Peyer's patch (tissue), 4 donors: ENCODE results near the gene MAST4. TPM values are rescaled to one million over a fixed set of nuclear protein-coding genes. Genes with fewer than 3 reads are reported as not detected.

Experiments
- DNase-seq, 3 donors: peaks; one replicate each; pipeline ENCODE4 v3.0.0-alpha.2; 2017 to 2019
- H3K27ac ChIP-seq, 4 donors: fragments of 200-600 bp; sonication (generic); one replicate each; pipeline ENCODE4 v1.5.1; 2016 to 2019
- H3K27me3 ChIP-seq, 2 donors: fragments of 200-600 bp; sonication (generic); one replicate each; pipeline ENCODE4 v1.5.1; 2019
- H3K36me3 ChIP-seq, 3 donors: fragments of 200-600 bp; sonication (generic); one replicate each; pipeline ENCODE4 v1.5.1; 2016 to 2019
- H3K4me1 ChIP-seq, 4 donors: fragments of 200-600 bp; sonication (generic); one replicate each; pipeline ENCODE4 v1.5.1; 2016 to 2019
- H3K4me3 ChIP-seq, 4 donors: fragments of 200-600 bp; sonication (generic); 1 replicate in 3 of 4; 2 replicates in 1 of 4; pipeline ENCODE4 v1.5.1; 2016 to 2019; ENCODE audit warnings: mild to moderate bottlenecking in 1 of 4
- H3K9me3 ChIP-seq, 4 donors: fragments of 200-600 bp; sonication (generic); one replicate each; pipeline ENCODE4 v1.5.1; 2016 to 2019; ENCODE audit warnings: mild to moderate bottlenecking in 1 of 4
- CTCF ChIP-seq, 6 experiments: fragments of 450-650 bp in 4 of 6; fragments of 200-600 bp in 2 of 6; sonication (generic) in 1 of 6; IDR thresholded peaks; one replicate each; pipeline ENCODE4 v1.5.1; 2017 to 2019; ENCODE audit warnings: antibody characterized with exemption in 6 of 6, mild to moderate bottlenecking in 3 of 6, moderate library complexity in 1 of 6
- POLR2A ChIP-seq, 2 donors: fragments of 450-650 bp; IDR thresholded peaks; one replicate each; pipeline ENCODE4 v1.5.1; 2017; ENCODE audit warnings: antibody characterized with exemption in 2 of 2, mild to moderate bottlenecking in 2 of 2, moderate library complexity in 2 of 2
- total RNA-seq, 4 donors: library from RNA; depleted of rRNA; stranded (reverse); fragments of >200 nt; gene quantifications; one replicate each; pipeline ENCODE4 v1.1.0, GENCODE V29; 2016

The MAST4 gene
- total RNA-seq, 4 donors from 2014 or later, result 20.2 to 23.1 (median 21.4) TPM

GRCh38 chr5:66615894-66616293, 19.7 kb downstream of the MAST4 start:
- H3K27ac ChIP-seq, result no peak overlapping the region
- H3K9me3 ChIP-seq, result no peaks in the 10 kb centered on the region
- H3K36me3 ChIP-seq, result no peaks in the 10 kb centered on the region
- no peak overlapping the region for H3K4me3 ChIP-seq
- TF ChIP-seq CTCF (IDR thresholded peaks at IDR 0.05) (no peak), POLR2A (IDR thresholded peaks at IDR 0.05) (no peak)
- peaks cover 0 to 9% (median 0%) of the 10 kb centered on the region in 4 donors for H3K4me1 ChIP-seq
- DNase-seq, result no peak
- no peaks in the 10 kb centered on the region for H3K27me3 ChIP-seq

- Histone ChIP-seq H3K27me3 (no peaks in the 10 kb centered on the region), H3K4me1 (peaks cover 0 to 9% (median 0%) of the 10 kb centered on the region in 4 donors), H3K36me3 (no peaks in the 10 kb centered on the region), H3K9me3 (no peaks in the 10 kb centered on the region), H3K27ac (peak overlapping the region in 1 of 4 donors; percentile 50), H3K4me3 (no peak overlapping the region)
- DNase-seq, result no peak
- TF ChIP-seq CTCF (IDR thresholded peaks at IDR 0.05) (no peak), POLR2A (IDR thresholded peaks at IDR 0.05) (no peak)
These were observed 20.5 kb downstream of the MAST4 start for GRCh38 chr5:66616520-66617225.

GRCh38 chr5:66617226-66617861, 21.2 kb downstream of the MAST4 start:
- Histone ChIP-seq H3K27ac (peak overlapping the region in 2 of 4 donors; percentile 38 to 68), H3K4me1 (peaks cover 0 to 9% (median 0%) of the 10 kb centered on the region in 4 donors), H3K4me3 (no peak overlapping the region), H3K27me3 (no peaks in the 10 kb centered on the region), H3K36me3 (no peaks in the 10 kb centered on the region), H3K9me3 (no peaks in the 10 kb centered on the region)
- TF ChIP-seq CTCF (IDR thresholded peaks at IDR 0.05), result no peak
- no peak for TF ChIP-seq POLR2A (IDR thresholded peaks at IDR 0.05)
- no peak for DNase-seq

- Histone ChIP-seq H3K9me3 (no peaks in the 10 kb centered on the region), H3K27me3 (no peaks in the 10 kb centered on the region), H3K36me3 (no peaks in the 10 kb centered on the region), H3K4me1 (peaks cover 0 to 9% (median 0%) of the 10 kb centered on the region in 4 donors), H3K4me3 (no peak overlapping the region), H3K27ac (peak overlapping the region in 2 of 4 donors; percentile 38 to 68)
- TF ChIP-seq POLR2A (IDR thresholded peaks at IDR 0.05) (no peak), CTCF (IDR thresholded peaks at IDR 0.05) (no peak)
- peak in 2 of 3 donors; percentile 43 to 58 for DNase-seq
These were observed 22.0 kb downstream of the MAST4 start for GRCh38 chr5:66617991-66618768.

- H3K4me1 ChIP-seq, result peaks cover 0 to 9% (median 0%) of the 10 kb centered on the region in 4 donors
- H3K9me3 ChIP-seq, result no peaks in the 10 kb centered on the region
- no peak overlapping the region for H3K27ac ChIP-seq
- no peaks in the 10 kb centered on the region for H3K36me3 ChIP-seq
- no peak for TF ChIP-seq POLR2A (IDR thresholded peaks at IDR 0.05)
- TF ChIP-seq CTCF (IDR thresholded peaks at IDR 0.05), result no peak
- no peak for DNase-seq
- H3K4me3 ChIP-seq, result no peak overlapping the region
- no peaks in the 10 kb centered on the region for H3K27me3 ChIP-seq
These were observed 24.5 kb downstream of the MAST4 start for GRCh38 chr5:66620711-66621110.
